Right lobe of liver (tissue), 4 donors: ENCODE measurements around the gene HOXA13.

Experiments used
- CTCF ChIP-seq, 4 donors: fragments of 200-600 bp in 3 of 4; fragments of 450-650 bp in 1 of 4; IDR thresholded peaks; one replicate each; pipeline versions ENCODE4 v1.5.1 to v1.8.0; 2016 to 2022; ENCODE audit warnings: antibody characterized with exemption in 4 of 4, mild to moderate bottlenecking in 2 of 4
- POLR2A ChIP-seq: fragments of 450-650 bp; IDR thresholded peaks from one replicate; pipeline ENCODE4 v1.6.1; 2017; ENCODE audit warnings: antibody characterized with exemption, mild to moderate bottlenecking
- donor health status: DM: no; HTN: no; CAD: no.
- donor health status: DM: no; HTN: no; CAD: no.
- donor health status: DM: no; HTN: yes; CAD: no.

GRCh38 chr7:27175626-27176523 lies 24.0 kb downstream of the HOXA13 start:
- TF ChIP-seq CTCF (IDR thresholded peaks at IDR 0.05) (no peak), POLR2A (no peak)
